HG03575 (cell line): ENCODE results near the gene RFX1.

Experiments
- ATAC-seq: cut with Tn5 transposase; IDR thresholded peaks from one replicate; pipeline ENCODE4 v1.9.1; 2021; ENCODE audit not compliant: unreplicated experiment, insufficient number of reproducible peaks, low FRiP score; ENCODE audit errors: extremely low read depth

Gene RFX1

GRCh38 chr19:14000691-14001375 lies 5.3 kb downstream of the RFX1 start:
- ATAC-seq = no peak

GRCh38 chr19:13999085-13999484 lies 7.0 kb downstream of the RFX1 start:
- no peak for ATAC-seq

GRCh38 chr19:13998426-13998825 lies 7.7 kb downstream of the RFX1 start:
- no peak for ATAC-seq

- ATAC-seq = no peak
Measured at GRCh38 chr19:13997631-13997962, 8.5 kb downstream of the RFX1 start.

- ATAC-seq = no peak
Measured at GRCh38 chr19:13996928-13997630, 9.0 kb downstream of the RFX1 start.

- ATAC-seq = no peak
Measured at GRCh38 chr19:13995878-13996765, 10.0 kb downstream of the RFX1 start.

GRCh38 chr19:13995017-13995728 lies 10.9 kb downstream of the RFX1 start:
- ATAC-seq = no peak

- no peak for ATAC-seq
Measured at GRCh38 chr19:13993590-13994300, 12.4 kb downstream of the RFX1 start.

GRCh38 chr19:13992025-13992424 lies 14.1 kb downstream of the RFX1 start:
- no peak for ATAC-seq

GRCh38 chr19:13990085-13990484 lies 16.0 kb downstream of the RFX1 start:
- ATAC-seq = no peak

- ATAC-seq = no peak
Measured at GRCh38 chr19:13989487-13989886, 16.6 kb downstream of the RFX1 start.

- no peak for ATAC-seq
Measured at GRCh38 chr19:13987101-13987890, 18.8 kb downstream of the RFX1 start.

GRCh38 chr19:13986348-13986904 lies 19.7 kb downstream of the RFX1 start:
- ATAC-seq = peak; percentile 51

GRCh38 chr19:13985771-13986347 lies 20.3 kb downstream of the RFX1 start:
- no peak for ATAC-seq

GRCh38 chr19:13984875-13985741 lies 21.0 kb downstream of the RFX1 start:
- no peak for ATAC-seq

GRCh38 chr19:13984186-13984585 lies 21.9 kb downstream of the RFX1 start:
- ATAC-seq = no peak
